ENCODE results near the gene TNFRSF14.
"Not testable (repeated sequence)": the region's sequence is repeated elsewhere in the genome, so short reads cannot be mapped to it uniquely, and the experiment has no call there.

TNFRSF14 gene

DNA sequence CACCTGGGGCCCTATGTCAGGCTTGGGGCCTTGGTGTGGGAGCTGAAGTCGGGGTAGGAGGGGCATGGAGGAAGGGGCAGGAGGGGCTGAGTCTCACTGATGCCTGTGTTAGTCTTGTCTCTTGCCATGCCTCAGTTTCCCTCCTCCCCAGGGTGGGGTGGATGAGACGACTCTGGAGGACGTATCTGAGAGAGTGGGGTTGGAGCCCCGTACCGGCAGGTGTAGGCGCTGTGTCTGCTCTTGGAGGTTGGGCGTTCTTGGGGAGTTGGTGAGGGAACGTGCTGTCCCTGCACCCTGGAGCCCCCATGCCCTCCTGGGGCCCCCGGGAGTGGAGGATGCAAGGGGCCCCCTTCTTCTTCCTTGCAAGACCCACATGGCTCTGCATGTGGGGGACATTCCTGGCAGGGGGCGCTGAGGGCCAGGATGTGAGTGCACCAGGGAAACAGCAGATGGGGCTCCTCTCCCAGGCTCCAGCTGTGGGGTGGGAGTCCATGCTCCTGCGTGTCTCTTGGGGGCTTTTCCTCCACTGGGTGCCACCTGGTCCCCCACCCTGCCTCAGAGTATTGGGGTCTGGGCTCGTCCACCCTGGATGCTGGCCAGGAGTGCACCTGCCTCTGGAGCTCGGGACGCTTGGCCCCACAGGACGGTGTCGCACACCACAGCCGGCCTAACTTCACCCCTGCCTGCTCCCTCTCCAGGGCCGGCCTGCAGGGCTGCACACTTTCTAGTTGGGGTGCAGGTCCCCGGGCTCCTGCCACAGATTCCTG, 1.4 kb upstream of the TNFRSF14 start:
- DNase-seq (ENCODE audit: low spot score) = peak; percentile 63

DNA sequence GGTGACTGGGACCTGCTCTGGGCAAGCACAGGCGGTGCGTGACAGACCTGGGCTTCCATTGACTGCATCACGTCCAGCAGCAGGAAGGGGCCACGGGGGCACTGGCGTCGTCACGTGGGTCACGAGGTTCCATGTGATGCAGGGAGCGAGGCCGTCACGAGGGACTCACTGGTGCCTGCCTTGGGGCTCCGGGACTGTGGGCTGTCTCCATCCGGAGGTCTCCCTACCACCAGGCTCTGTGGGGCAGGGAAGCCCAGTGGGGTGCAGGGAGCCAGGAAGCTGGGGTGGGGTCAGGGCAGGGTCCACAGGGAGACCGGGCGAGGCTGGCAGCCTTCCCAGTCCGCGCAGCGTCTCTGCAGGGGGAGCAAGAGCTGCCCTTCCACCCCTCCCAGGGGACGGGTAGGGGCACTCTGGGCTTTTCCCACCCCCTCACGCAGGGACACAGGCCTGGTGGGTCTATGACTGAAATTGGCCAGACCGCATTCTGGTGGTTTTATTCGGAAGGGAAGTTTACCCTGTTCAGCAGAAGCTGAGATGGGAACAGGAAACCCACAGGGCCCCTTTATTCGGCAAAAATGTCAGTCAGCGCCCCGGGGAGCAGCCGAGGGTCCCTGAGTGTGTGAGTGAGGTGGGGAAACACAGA, 416 bp upstream of the TNFRSF14 start:
- DNase-seq (ENCODE audit: low spot score) = peak; percentile 72

DNA sequence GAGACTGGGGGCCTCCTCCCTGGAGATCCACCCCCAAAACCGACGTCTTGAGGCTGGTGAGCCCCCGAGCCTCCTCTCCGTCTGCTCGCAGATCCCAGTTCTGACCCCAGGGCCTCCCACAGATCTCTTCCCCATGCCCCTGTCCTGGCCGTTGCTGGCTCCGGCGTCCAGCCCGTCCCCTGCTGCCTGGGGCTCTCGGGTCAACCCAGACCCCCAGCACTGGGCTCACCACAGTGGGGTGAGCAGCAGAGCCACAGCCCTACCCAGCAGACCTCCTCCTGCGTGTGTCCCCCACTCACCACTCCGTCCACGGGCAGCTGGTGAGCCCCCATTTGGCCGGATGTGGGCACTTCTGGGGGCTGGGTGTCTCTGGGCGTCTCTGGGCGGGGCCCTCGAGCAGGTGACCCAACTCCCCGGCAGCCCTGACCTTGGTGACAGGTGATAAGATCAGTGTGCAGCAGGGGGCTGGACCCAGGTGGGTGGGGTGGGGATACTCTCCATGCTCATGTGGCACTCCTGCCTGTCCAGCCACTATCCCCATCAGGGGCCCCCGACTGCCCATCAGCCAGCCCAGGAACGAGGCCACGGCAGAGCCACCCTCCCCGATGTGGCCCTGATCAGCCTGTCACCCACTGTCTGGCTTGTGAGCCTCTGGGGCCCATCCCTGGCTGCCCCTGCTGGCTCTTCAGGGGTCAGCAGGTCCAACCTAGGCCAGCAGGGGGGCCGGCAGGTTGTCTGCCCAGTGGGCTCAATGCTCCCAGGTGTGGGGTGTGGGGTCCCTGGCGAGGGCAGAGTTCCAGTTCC, 709 bp downstream of the TNFRSF14 start:
- DNase-seq (ENCODE audit: low spot score) = no peak

DNA sequence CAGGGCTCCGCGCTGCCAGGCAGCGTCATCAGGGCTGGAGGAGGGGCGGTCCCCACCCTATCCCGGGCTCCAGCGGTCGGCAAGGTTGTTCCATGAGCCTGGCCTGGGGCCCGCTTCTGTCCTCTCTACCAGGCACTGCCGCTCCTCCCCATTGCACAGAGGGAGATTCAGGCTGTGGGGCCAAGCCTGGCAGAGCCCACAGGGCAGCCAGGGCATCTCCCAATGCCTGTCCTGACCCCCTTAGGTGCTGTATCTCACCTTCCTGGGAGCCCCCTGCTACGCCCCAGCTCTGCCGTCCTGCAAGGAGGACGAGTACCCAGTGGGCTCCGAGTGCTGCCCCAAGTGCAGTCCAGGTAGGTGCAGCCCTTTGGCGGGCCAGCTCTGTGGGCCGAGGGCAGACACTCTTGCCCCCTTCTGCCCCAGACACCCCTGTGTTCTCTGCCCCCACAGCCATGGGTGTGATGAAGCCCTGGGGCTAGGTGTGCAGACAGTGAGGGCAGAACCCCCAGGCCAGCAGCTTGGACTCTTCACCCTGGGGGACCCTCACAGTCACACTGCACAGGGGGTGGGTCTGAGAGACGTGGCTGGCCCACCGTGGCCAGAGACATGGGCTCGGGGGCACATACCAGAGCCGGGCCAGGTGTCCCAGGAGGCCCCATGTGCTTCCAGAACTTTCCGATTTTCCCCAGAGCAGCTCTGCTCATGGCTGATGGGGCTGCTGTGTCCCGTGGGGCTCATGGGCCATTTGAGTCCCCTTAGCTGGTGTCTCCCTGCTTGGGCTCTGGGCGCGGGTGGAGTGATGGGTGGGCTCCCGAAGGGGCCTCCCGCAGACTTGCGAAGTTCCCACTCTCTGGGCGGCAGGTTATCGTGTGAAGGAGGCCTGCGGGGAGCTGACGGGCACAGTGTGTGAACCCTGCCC, 1.6 kb downstream of the TNFRSF14 start:
- no peak for DNase-seq (ENCODE audit: low spot score)

DNA sequence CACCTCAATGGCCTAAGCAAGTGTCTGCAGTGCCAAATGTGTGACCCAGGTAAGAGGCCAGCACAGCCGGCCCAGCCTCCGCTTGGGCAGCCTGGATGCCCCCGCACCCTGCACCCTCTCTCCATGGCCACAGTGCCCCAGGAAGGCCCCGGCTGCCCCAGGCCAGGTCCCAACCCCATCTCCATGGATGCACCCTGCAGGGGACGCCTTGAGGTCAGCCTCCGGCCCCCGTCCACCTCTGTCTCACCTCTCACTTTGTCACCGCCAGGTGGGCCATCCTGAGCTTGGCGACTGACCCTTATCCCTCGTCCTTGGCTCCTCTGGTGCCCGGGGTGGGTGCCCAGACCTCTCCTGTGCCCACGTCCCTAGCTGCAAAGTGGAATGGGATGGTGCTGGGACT, 2.2 kb downstream of the TNFRSF14 start:
- no peak for DNase-seq (ENCODE audit: low spot score)

DNA sequence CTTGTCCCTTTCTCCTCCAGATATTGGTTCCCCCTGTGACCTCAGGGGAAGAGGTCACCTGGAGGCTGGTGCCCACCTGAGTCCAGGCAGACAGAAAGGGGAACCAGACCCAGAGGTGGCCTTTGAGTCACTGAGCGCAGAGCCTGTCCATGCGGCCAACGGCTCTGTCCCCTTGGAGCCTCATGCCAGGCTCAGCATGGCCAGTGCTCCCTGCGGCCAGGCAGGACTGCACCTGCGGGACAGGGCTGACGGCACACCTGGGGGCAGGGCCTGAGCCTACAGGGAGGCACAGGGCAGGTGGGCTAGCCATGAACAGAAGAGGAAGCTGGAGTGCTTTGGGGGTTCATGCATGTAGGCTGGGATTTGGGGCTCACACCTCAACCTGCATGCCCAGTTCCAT, 2.7 kb downstream of the TNFRSF14 start:
- DNase-seq (ENCODE audit: low spot score) = no peak

DNA sequence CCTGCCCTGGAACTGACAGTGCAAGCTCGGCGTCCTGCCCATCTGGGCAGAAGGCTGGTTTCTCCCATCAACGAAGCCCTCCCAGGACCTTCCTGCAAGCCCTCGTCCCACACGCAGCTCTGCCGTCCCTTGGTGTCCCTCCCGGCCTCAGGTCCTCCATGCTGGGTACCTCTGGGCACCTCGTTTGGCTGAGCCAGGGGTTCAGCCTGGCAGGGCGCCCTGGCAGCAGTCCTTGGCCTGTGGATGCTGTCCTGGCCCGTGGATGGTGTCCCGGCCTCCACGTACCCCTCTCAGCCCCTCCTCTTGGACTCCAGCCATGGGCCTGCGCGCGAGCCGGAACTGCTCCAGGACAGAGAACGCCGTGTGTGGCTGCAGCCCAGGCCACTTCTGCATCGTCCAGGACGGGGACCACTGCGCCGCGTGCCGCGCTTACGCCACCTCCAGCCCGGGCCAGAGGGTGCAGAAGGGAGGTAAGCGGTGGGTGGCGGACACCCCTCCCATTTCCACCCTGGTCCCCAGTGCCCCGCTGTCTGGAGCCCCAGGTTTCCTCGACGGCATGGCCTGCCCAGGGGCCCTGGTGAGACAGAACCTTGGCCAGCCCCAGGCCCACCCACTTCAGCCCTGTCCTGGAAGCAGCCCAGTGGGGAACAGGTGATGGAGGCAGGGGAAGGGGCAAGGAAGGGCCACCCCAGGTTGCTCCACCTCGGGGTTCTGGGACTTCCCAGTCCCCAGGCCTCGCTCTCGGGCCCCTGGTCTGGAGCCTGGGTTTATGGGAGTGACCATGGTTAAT, 3.5 kb downstream of the TNFRSF14 start:
- no peak for DNase-seq (ENCODE audit: low spot score)

DNA sequence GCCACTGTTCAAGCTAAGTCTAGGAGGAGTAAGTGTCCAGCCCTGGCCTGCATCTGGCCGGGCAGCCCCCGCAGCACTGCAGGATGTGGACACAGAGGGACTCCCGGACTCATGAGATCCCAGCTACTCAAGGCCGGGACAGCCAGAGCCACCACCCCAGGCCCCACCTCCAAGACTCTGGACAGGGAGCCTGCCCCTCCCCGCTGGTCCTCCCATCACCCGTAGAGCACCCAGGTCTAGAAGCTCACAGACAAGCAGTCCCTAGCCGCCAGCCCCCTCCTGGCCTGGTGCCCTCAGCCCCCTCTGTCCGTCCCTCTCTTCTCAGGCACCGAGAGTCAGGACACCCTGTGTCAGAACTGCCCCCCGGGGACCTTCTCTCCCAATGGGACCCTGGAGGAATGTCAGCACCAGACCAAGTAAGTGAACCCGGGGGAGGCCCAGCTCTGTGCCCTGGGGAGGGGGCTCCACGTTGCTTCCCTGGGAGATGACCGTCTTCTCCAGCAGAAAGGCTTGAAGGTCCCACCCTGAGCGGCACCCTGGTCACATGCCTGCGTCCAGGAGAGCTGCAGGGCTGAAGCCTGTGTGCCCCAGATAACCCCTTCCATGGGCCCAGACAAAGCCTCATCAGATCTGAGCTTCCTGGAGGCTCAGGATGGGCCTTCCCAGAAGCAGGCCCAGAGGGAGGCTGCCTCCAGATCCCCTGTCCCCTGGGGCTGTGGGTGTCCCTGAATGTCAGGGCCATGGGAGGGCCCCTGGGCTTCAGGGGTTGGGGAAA, 4.3 kb downstream of the TNFRSF14 start:
- no peak for DNase-seq (ENCODE audit: low spot score)

DNA sequence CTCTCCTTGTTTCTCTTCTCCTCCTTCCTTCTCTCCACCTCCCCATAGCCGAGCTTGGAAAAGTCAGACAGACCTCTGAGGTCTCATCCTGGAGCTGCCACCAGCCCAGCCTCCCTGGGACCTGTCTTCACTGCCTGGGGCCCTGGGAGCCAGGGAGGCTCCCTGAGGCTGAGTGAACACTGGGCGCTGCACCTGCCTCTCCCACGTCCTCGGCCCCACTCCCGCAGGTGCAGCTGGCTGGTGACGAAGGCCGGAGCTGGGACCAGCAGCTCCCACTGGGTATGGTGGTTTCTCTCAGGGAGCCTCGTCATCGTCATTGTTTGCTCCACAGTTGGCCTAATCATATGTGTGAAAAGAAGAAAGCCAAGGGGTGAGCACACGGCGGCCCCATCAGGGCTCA, 5.3 kb downstream of the TNFRSF14 start:
- DNase-seq (ENCODE audit: low spot score) = no peak

DNA sequence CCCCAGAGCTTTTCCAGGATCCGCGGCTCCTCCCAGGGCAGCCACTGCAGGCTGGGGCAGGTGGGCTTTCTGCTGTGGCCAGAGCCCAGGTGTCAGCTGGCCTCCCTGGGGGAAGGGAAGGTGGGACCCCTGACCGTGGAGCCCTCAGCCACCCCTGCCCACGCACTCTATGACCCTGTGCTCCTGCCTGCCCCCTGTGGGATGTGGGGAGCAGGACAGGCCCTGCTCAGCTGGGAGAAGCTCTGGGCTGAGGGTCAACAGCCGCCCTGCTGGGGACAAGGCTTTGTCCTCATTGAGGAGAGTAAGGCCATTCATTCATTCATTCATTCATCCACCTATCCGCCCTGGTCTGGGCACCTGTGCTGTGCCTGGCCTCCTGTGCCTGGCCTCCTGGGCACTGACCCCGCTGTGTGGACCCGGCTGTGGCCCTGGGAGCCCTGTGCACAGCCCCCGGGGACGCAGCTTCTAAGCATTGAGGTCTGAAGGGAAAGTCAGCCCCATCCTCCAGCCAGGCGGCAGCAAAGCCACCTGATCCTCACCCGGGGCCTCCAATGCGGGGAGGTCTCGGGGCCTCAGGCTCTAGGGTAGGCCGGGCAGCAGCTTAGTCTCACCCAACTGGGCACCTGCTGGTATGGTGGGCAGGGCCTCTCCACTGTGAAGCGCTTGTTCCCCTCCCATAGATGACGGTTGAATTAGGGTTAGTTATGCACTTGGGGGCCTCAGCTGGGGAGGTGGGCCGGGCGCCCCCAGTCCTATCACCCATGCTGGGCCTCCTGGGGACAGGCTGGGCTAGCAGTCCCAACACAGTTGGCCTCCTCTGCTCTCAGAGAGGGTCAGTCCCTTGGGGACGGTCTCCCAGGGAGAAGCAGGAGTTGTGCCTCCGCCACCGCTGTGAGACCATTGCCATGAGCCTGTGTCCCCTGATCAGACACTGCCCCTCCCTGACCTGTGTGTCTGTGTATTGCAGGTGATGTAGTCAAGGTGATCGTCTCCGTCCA, 6.0 kb downstream of the TNFRSF14 start:
- peak; percentile 54 for DNase-seq (ENCODE audit: low spot score)

DNA sequence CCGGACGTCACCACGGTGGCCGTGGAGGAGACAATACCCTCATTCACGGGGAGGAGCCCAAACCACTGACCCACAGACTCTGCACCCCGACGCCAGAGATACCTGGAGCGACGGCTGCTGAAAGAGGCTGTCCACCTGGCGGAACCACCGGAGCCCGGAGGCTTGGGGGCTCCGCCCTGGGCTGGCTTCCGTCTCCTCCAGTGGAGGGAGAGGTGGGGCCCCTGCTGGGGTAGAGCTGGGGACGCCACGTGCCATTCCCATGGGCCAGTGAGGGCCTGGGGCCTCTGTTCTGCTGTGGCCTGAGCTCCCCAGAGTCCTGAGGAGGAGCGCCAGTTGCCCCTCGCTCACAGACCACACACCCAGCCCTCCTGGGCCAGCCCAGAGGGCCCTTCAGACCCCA, 7.0 kb downstream of the TNFRSF14 start:
- DNase-seq (ENCODE audit: low spot score) = no peak

DNA sequence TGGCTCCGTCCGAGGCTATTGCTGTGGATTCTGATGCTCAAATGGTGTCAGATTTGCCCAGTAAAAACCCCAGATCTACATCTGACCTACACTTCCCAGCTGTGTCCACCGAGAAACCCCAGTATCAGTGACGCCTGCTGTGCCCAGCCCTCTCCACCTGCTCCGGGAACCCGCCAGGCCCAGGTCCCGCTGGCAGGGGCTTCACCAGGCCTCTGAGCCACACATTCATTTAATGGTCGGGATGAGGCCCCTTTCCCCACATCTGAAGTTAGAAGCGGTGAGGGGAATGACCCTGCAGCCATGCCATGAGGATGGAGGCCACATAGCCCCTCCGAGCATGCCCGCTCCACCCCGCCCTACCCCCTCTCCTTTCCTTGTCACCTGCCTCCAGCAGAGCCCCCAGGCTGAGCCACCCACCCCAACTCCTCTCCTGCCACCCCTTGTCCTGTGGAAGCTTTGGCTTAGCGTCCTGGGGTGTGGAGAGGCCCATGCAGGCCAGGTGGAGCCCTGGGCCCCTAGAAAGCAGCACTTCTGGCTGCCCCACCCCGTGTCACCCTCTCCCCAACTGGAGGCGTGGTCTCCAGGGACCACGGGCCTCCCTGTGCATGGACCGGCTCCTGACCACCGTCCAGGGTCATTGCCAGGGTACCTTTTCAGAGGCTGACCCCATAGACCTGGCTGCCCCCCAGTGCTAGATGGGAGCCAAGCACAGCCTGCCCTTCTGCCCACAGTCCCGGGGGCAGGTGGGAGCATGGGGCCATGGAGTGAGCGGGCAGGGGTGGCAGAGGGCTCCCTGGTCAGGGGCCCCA, 8.0 kb downstream of the TNFRSF14 start:
- no peak for DNase-seq (ENCODE audit: low spot score)

DNA sequence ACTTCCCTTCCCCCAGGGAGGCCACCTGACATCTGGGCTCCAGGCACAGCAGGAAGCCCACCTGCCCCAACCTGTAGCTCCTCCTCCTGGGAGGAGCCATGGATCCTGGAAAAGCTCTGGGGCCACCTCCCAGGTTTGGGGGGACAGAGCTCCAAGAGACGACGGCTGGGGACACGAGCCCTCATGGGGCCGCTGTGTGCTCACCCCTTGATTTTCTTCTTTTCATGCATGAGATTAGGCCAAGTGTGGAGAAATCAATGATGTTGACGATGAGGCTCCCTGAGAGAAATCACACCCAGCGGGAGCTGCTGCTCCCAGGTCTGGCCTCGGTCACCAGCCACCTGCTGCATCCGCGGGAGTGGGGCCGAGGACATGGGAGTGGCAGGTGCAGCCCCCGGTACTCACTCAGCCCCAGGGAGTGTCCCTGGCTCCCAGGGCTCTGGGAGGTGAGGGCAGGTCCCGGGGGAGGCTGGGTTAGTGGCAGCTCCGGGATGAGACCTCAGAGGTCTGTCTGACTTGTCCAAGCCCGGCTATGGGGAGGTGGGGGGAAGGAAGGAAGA, 8.7 kb downstream of the TNFRSF14 start:
- DNase-seq (ENCODE audit: low spot score) = no peak

DNA sequence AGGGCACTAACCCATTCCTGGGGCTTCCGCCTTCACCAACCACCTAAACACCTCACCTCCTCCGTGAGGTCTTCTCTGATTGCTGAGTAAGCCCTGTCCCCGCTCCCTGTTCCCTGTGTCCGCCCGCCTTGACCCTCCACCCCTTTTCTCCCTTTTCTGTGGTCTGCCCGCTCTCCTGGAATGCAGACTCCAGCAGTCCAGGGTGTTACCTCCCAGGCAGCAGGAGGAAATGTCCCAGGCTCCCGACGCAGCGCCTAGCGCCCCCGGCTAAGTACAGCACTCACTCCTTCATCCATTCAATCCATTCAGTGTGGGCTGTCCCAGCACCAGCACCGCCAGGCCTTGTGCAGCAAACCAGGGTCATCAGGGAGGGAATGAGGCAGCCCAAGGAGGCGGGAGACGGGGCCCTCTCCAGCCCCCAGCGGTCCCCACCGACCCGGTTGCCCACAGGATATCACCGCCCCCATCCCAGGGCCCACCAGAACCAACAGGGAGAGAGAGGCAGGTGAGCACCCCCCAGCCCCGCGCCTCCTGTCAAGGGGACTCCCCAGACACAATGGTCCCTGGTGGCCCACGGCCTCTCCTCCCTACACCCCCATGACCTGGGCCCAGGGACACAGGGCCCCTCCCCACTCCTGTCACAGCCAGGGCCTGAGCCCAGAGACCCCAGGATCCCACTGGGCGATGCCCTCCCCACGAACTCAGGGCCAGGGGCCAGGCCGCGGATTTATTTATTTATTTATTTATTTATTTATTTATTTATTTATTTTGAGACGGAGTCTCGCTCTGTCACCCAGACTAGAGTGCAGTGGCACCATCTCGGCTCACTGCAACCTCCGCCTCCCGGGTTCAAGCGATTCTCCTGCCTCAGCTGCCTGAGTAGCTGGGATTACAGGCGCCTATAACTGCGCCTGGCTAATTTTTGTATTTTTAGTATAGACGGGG, 10.2 kb downstream of the TNFRSF14 start:
- no peak for DNase-seq (ENCODE audit: low spot score)

DNA sequence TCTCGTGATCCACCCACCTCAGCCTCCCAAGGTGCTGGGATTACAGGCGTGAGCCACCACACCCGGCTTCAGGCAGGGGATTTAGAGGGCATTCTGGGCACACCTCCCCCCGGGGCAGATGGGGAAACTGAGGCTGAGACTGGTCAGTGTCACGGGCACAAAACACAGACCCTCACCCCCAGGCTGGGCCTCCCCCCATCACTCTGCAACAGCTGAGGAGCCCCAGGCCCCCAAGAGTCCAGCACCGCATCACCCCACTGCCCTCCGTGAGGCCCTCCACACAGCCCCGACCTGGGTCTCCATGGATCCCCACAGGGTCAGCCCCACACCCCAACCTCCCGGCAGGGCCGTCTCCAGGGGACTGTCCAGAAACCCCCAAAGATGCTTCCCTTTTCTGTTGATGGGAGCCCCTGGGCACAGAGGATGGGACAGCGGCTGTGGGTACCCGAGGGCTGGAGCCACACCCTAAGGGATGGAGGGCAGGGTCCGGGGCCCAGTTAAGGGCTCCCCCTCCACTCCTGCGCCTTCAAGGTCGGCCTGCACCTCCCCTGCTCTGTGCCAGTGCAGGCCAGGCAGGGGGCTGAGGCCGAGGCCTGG, 11.0 kb downstream of the TNFRSF14 start:
- no peak for DNase-seq (ENCODE audit: low spot score)

DNA sequence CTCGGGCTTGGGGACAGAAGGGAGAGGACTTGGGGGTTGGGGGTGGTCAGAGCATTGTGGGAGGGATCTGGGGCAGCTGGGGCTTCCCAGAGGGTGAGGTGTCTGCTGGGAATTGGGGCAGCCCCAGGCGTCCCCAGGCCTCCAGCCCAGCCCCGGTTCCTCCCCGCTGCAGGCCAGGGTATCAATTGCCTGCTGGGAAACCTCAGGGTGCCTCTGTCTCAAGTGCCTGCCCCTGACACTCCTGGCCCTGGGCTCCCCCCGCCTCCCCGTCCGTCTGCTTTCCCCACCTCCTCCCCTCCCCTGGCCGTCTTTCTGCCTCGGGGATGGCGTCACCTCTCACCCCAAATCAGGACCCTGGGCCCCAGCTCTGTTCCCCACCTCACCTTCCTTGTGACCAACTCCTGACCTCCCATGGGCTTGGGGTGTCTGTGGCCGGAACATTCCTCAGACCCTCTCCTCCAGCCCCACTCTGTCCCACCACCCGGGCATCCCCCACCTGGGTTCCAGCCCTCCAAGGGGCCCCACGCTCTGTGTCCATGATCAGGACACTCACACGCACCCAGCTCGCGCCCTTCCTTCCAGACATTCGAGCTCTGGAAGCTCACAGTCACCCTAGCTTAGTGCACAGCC, 12.1 kb downstream of the TNFRSF14 start:
- not testable (repeated sequence) for DNase-seq (ENCODE audit: low spot score)
